ENCODE results near the gene KRT6B. TPM values are rescaled to one million over a fixed set of nuclear protein-coding genes. Genes with fewer than 3 reads are reported as not detected.

KRT6B gene
- total and polyA plus RNA-seq, 2 experiments from 2014 or later = not detected

- no peak for TF ChIP-seq ETS1 (IDR thresholded peaks at IDR 0.05)
Observed at GRCh38 chr12:52436000-52436827, 15.7 kb downstream of the KRT6B start (continued).

- no peaks in the 10 kb centered on the region for H3F3A ChIP-seq (replicated peaks; ENCODE audit: low read depth)
- no peak overlapping the region for H2AFZ ChIP-seq
- H3K4me3 Mint-ChIP-seq = no peak overlapping the region
- H3K36me3 Mint-ChIP-seq (ENCODE audit: low read depth) = no peaks in the 10 kb centered on the region
- no peak overlapping the region for H3K4me3 ChIP-seq
- no peaks in the 10 kb centered on the region; the same call in 1 of the 3 replicates for H3K9me3 Mint-ChIP-seq
- no peaks in the 10 kb centered on the region; the same call in 1 of the 3 replicates for H3K4me1 Mint-ChIP-seq
- no peaks in the 10 kb centered on the region for H3K4me1 ChIP-seq (ENCODE audit: insufficient read depth)
- H3K27ac Mint-ChIP-seq = no peak overlapping the region
- H3K27ac ChIP-seq (ENCODE audit: low read depth) = no peak overlapping the region
- H3K79me2 ChIP-seq (replicated peaks; ENCODE audit: insufficient read depth) = no peaks in the 10 kb centered on the region
- no peak overlapping the region for H3K4me2 ChIP-seq
- no peak for DNase-seq (ENCODE audit: low spot score)
- H3K36me3 ChIP-seq (ENCODE audit: insufficient read depth) = no peaks in the 10 kb centered on the region
- H3K27me3 ChIP-seq (ENCODE audit: insufficient read depth) = no peaks in the 10 kb centered on the region
- H3K9me2 ChIP-seq (ENCODE audit: insufficient read depth) = peaks cover 13% of the 10 kb centered on the region
- H4K20me1 ChIP-seq (replicated peaks; ENCODE audit: insufficient read depth) = no peaks in the 10 kb centered on the region
- H3K27me3 Mint-ChIP-seq (ENCODE audit: insufficient read depth, low read depth, poor library complexity) = peaks cover 6% of the 10 kb centered on the region
- ATAC-seq = no peak
- no peak for TF ChIP-seq ETS1 (IDR thresholded peaks at IDR 0.05)
- no peak for TF ChIP-seq POLR2AphosphoS5 (IDR thresholded peaks at IDR 0.05; ENCODE audit: low read depth)
- TF ChIP-seq ZNF331 (CRISPR knock-in tag; IDR thresholded peaks at IDR 0.05; ENCODE audit: low read depth) = no peak
- TF ChIP-seq EZH2 (IDR thresholded peaks at IDR 0.05; ENCODE audit: low read depth, unreplicated experiment) = no peak
- no peak for TF ChIP-seq NANOG (IDR thresholded peaks at IDR 0.05; ENCODE audit: borderline replicate concordance)
- TF ChIP-seq REST (IDR thresholded peaks at IDR 0.05; ENCODE audit: unreplicated experiment) = no peak
- no peak for TF ChIP-seq ZNF462 (CRISPR knock-in tag; IDR thresholded peaks at IDR 0.05)
- TF ChIP-seq EZH2phosphoT487 (IDR thresholded peaks at IDR 0.05; ENCODE audit: unreplicated experiment) = no peak
- TF ChIP-seq ZNF114 (CRISPR knock-in tag; IDR thresholded peaks at IDR 0.05) = no peak
- no peak for TF ChIP-seq JUNB (IDR thresholded peaks at IDR 0.05; ENCODE audit: unreplicated experiment)
- TF ChIP-seq STAT1 (IDR thresholded peaks at IDR 0.05; ENCODE audit: unreplicated experiment) = no peak
Observed at GRCh38 chr12:52435659-52435999, 16.3 kb downstream of the KRT6B start.
